ENCODE measurements around the gene AGPS.

The AGPS gene

DNA sequence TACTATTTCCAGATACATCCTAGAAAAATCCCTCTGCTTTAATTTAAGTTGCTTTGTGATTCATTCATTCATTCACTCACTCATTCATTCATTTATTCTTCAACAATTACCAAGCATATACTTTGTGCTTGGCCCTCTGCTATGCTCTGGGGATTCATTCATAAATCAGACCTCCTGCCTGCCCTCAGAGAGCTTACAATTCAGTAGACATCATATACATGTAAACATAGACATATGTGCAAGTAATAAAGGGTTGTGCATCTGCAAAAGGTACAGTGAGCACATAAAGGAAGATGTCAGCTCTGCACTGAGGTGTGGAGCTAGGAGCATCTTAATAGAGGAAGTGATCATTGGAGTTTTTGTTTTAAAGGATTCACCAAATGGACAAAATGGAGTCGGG lies 189.4 kb downstream of the AGPS start:
- in situ Hi-C loops (cut with HindIII; ENCODE audit: low sequenced_read_pairs): no loop called here

DNA sequence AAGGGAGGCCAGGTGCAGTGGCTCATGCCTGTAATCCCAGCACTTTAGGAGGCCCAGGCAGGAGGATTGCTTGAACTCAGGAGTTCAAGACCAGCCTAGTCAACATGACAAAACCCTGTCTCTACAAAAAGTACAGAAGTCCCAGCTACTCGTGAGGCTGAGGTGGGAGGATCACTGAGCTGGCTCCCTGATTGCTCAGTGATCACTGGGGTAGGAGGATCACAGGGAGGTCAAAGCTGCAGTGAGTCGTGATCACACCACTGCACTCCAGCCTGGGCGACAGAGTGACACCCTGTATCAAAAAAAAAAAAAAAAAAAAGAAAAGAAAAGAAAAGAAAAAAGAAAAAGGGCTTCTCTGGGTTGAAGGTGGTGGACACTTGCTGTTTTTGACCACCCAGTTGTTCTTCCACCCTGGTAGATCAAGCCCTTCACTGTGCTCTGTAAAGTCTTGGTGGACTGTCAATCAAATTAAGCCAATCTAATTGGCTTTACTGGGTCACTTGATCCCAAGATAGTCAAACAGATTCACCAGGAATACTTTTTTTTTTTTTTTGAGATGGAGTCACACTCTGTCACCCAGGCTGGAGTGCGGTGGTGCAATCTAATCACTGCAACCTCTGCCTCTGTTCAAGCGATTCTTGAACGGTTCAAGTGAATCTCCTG lies 191.6 kb downstream of the AGPS start:
- in situ Hi-C loops (cut with HindIII; ENCODE audit: low sequenced_read_pairs): no loop called here

DNA sequence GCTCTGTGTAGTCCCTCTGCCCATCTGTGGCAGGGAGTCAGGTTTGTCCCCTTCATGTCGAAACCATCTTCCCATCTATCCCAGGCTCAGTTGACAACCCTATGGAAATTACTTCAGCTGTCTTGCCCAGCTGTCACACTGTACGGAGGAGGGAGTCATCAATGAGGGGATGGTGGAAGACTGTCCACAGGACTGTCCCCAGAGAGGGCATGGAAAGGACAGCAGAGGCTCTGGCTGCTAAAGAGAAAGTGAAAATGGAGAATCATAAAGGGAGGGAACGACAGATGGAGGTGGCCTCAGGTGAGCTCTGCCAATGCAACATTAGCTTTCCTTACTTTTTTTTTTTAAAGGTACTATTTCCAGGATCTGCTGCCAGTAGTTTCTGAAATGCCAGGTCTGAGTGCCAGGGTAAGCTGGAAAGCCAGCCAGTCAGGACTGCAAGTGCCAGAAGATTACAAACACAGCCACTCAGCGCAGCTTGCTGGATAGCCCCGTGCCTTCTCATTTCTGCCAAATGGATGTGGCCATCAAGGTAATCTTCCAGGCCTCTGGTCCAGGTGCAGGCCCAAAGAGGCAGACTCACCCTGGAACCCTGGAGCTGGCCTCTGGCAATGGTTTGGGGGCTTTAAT lies 192.8 kb downstream of the AGPS start:
- in situ Hi-C loops (cut with HindIII; ENCODE audit: low sequenced_read_pairs): no loop called here

DNA sequence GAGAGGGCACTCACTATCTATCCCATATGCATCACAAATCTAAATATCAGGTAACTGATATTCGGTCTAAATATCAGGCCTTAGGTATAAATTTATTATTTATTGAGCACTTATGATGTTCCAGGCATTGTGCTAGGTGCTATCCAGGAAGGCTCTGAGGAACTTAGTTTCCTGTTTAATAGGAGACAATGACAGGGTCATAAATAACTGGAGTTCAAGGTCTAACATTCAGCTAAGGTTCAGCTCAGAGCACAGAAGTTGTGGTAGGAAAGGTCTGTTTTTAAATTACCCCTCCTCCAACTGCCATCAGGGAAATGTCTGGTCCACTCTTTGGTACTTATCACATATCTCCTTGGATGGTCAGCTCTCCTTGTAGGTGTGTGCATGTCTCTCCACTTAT lies 193.6 kb downstream of the AGPS start:
- in situ Hi-C loops (cut with HindIII; ENCODE audit: low sequenced_read_pairs): no loop called here

DNA sequence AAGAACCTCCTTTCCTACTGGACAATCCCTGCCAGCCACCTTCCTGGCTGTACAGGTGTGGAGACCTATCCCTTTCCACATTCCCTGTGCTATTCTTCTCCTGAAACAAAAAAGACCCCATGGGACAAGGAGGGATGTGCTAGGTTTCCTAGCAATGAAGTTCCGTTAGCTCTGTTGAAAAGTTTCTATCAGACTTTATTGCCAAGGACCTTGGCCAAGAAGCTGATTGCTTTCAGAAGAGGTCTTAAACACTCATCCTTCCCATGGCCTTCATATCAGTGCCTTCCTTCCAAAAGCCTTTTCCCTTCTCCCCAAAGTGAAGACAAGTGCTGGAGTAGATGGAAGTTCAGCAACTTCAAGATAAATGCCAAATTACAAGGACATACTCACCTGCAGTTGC lies 194.8 kb downstream of the AGPS start:
- in situ Hi-C loops (cut with HindIII; ENCODE audit: low sequenced_read_pairs): no loop called here

DNA sequence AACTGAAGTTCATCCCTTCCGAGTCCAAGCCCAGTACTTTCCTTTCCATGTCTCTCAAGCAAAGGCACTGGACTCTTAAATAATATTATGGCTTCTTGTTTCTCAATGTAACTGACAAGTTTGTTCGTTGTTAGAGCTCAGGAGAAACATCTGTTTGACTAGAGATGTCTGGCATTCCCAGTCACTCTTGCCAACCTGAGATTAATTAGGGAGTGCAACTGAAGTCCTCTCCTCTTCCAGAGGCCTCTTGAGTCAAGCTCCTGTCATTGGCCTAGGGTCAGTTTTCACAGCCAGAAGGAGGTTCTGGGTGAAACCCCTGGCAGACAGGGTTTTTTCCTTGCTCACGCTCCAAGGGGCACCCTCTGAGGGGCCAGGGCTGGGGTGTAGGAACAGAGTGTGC lies 196.1 kb downstream of the AGPS start:
- in situ Hi-C loops (cut with HindIII; ENCODE audit: low sequenced_read_pairs): no loop called here

DNA sequence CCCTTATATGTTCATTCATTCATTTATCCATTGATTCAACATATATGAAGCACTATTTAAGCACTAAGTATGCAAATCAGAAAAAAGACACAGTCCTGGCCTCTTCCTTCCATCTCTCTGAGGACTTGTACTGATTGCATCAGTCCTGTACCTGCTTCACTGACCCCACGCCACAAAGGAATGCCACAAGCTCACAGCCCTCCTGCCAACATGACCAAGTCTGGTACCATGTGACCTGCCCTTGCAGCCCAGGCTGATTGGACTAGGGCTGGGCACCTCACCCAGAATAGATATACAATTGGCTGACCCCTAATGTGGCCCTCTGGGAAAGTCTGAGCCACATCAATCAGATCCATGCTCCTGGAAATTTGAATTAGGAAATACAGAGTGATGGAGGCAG lies 196.6 kb downstream of the AGPS start:
- in situ Hi-C loops (cut with HindIII; ENCODE audit: low sequenced_read_pairs): no loop called here

DNA sequence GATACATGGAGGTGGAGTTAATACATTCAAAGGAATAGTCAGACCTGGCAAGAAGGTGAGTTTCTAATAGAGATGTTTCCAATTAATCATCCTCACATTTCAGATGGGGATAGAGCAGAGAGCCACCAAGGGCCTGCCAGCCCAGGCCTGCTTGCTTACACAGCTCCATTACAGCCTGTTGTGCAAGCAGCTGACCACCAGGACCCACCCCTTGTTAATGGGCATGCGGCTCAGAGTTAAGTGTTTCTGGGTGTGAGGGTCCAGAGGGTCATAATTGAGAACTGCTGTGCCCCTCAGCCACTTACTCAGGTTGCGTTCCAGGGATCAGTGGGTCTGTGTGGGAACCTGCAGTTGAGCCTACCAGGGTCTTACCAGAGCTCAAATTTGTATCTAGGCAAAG lies 199.8 kb downstream of the AGPS start:
- in situ Hi-C loops (cut with HindIII; ENCODE audit: low sequenced_read_pairs): no loop called here

DNA sequence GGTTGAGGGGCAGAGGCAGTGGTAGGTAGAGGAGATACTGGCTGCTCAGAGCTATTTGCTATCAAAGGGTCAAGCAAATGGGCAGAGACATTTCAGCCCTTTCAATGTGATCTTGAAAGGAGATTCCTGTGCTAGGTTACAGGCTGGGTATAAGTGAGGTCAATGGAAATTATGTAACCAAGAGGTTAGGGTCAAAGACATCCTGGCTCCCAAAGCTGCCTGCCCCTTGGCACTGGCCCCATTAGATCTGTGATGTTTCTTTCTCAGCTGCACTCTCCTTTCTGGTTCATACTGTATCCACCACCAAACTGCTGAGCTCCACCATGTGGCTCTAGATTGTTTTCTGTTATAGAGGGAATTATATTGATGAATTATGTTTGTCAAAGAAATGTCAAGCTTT lies 200.4 kb downstream of the AGPS start:
- in situ Hi-C loops (cut with HindIII; ENCODE audit: low sequenced_read_pairs): no loop called here

DNA sequence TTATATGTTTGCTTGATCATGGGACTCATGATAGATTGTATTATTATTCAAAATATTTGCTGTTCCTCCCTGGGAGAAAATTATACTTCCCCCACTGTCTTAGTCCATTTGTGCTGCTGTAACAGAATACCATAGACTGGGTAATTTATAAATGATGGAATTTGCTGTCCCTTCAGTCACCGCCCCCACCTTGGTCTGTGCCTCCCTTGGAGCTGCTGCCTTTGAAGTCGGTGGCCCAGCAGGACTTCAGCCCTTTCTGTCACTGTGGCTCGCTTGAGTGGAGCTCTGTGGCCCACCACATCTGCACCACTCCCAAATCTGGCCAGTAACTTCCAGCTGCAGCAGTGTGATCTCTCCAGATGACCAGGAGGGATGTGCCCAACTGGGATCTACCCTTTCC lies 200.8 kb downstream of the AGPS start:
- in situ Hi-C loops (cut with HindIII; ENCODE audit: low sequenced_read_pairs): no loop called here

Measured in DLD1 (cell line).